ENCODE results near the gene TICAM1. TPM values are rescaled to one million over a fixed set of nuclear protein-coding genes. Genes with fewer than 3 reads are reported as not detected.

Gene TICAM1
- total and polyA plus RNA-seq, 2 of the 13 experiments (the other 11 are each of a cell fraction or from before 2014, with no cell fraction given): 0.33 to 0.95 TPM

- no peak; a peak in 1 of 4 replicates for TF ChIP-seq EP300 (IDR thresholded peaks at IDR 0.05; ENCODE audit: low read depth in 2 of 2, low read length in 2 of 2)
- peak; percentile 94 for TF ChIP-seq EP300 (CRISPR knock-in tag; IDR thresholded peaks at IDR 0.05; ENCODE audit: borderline replicate concordance)
- peak; percentile 100 for TF ChIP-seq DNMT3B (CRISPR knock-in tag; conservative IDR thresholded peaks at IDR 0.05)
- peak; percentile 97 for TF ChIP-seq GFI1 (CRISPR knock-in tag; IDR thresholded peaks at IDR 0.05; ENCODE audit: borderline replicate concordance)
- peak; percentile 89 for TF ChIP-seq ZNF512 (CRISPR knock-in tag; IDR thresholded peaks at IDR 0.05)
- TF ChIP-seq TEAD2 (CRISPR knock-in tag; IDR thresholded peaks at IDR 0.05): peak; percentile 100
- TF ChIP-seq ZNF460 (CRISPR knock-in tag; IDR thresholded peaks at IDR 0.05; ENCODE audit: borderline replicate concordance): peak; percentile 88
- TF ChIP-seq SALL1 (CRISPR knock-in tag; IDR thresholded peaks at IDR 0.05): peak; percentile 100
- peak; percentile 100 for TF ChIP-seq KLF11 (CRISPR knock-in tag; IDR thresholded peaks at IDR 0.05)
- TF ChIP-seq RAD21 (CRISPR knock-in tag; IDR thresholded peaks at IDR 0.05): peak; percentile 86
- TF ChIP-seq ELF3 (CRISPR knock-in tag; IDR thresholded peaks at IDR 0.05): peak; percentile 100
- peak; percentile 100 for TF ChIP-seq ZNF800 (CRISPR knock-in tag; IDR thresholded peaks at IDR 0.05)
- TF ChIP-seq TBP (CRISPR knock-in tag; IDR thresholded peaks at IDR 0.05): no peak
- peak; percentile 100 for TF ChIP-seq KIAA2018 (CRISPR knock-in tag; IDR thresholded peaks at IDR 0.05; ENCODE audit: borderline replicate concordance)
- peak; percentile 100 for TF ChIP-seq ZNF790 (CRISPR knock-in tag; IDR thresholded peaks at IDR 0.05; ENCODE audit: borderline replicate concordance)
These were observed 62.4 kb downstream of the TICAM1 start (continued) for GRCh38 chr19:4768934-4769777.

Data from HepG2 (cell line).